ENCODE results near the gene ITPRID2.

The ITPRID2 gene

GRCh38 chr2:181973171-181973783 is 81.7 kb downstream of the ITPRID2 start:
- Histone ChIP-seq H3K4me3 (ENCODE audit: insufficient read depth, low read length, poor library complexity, severe bottlenecking) (no peak overlapping the region), H3K9ac (ENCODE audit: low read length) (no peak overlapping the region), H2AFZ (ENCODE audit: low read depth, low read length, severe bottlenecking) (no peak overlapping the region), H3K9me3 (ENCODE audit: insufficient read depth, low read length) (no peaks in the 10 kb centered on the region), H3K36me3 (ENCODE audit: low read length) (no peaks in the 10 kb centered on the region), H3K9me2 (replicated peaks; ENCODE audit: insufficient read depth, low read length) (no peaks in the 10 kb centered on the region), H4K20me1 (ENCODE audit: low read depth, low read length) (no peaks in the 10 kb centered on the region), H3K79me2 (ENCODE audit: insufficient read depth, low read length) (no peaks in the 10 kb centered on the region), H3K4me2 (ENCODE audit: low read depth, low read length, poor library complexity, severe bottlenecking) (no peak overlapping the region), H3F3A (ENCODE audit: insufficient read depth) (no peaks in the 10 kb centered on the region), H3K27ac (ENCODE audit: low read depth, low read length) (no peak overlapping the region), H3K27me3 (ENCODE audit: low read length) (no peaks in the 10 kb centered on the region)
- no peak for TF ChIP-seq EZH2phosphoT487 (conservative IDR thresholded peaks at IDR 0.05; ENCODE audit: low read length)

- no peaks in the 10 kb centered on the region for H4K20me1 ChIP-seq (ENCODE audit: low read depth, low read length)
- no peaks in the 10 kb centered on the region for H3K79me2 ChIP-seq (ENCODE audit: insufficient read depth, low read length)
- H3K9me3 ChIP-seq (ENCODE audit: insufficient read depth, low read length) = no peaks in the 10 kb centered on the region
- no peak overlapping the region for H3K4me3 ChIP-seq (ENCODE audit: insufficient read depth, low read length, poor library complexity, severe bottlenecking)
- no peak overlapping the region for H2AFZ ChIP-seq (ENCODE audit: low read depth, low read length, severe bottlenecking)
- TF ChIP-seq EZH2phosphoT487 (conservative IDR thresholded peaks at IDR 0.05; ENCODE audit: low read length) = no peak
- no peaks in the 10 kb centered on the region for H3K27me3 ChIP-seq (ENCODE audit: low read length)
- no peak overlapping the region for H3K9ac ChIP-seq (ENCODE audit: low read length)
- H3K4me2 ChIP-seq (ENCODE audit: low read depth, low read length, poor library complexity, severe bottlenecking) = no peak overlapping the region
- H3F3A ChIP-seq (ENCODE audit: insufficient read depth) = no peaks in the 10 kb centered on the region
- H3K9me2 ChIP-seq (replicated peaks; ENCODE audit: insufficient read depth, low read length) = no peaks in the 10 kb centered on the region
- no peaks in the 10 kb centered on the region for H3K36me3 ChIP-seq (ENCODE audit: low read length)
- H3K27ac ChIP-seq (ENCODE audit: low read depth, low read length) = no peak overlapping the region
Measured at GRCh38 chr2:181977661-181978350, 86.3 kb downstream of the ITPRID2 start.

GRCh38 chr2:181978351-181979150 is 87.0 kb downstream of the ITPRID2 start:
- H3K36me3 ChIP-seq (ENCODE audit: low read length) = no peaks in the 10 kb centered on the region
- H3K79me2 ChIP-seq (ENCODE audit: insufficient read depth, low read length) = no peaks in the 10 kb centered on the region
- H3K27me3 ChIP-seq (ENCODE audit: low read length) = no peaks in the 10 kb centered on the region
- no peaks in the 10 kb centered on the region for H3K9me3 ChIP-seq (ENCODE audit: insufficient read depth, low read length)
- no peaks in the 10 kb centered on the region for H4K20me1 ChIP-seq (ENCODE audit: low read depth, low read length)
- H3K9ac ChIP-seq (ENCODE audit: low read length) = no peak overlapping the region
- no peaks in the 10 kb centered on the region for H3K9me2 ChIP-seq (replicated peaks; ENCODE audit: insufficient read depth, low read length)
- no peak overlapping the region for H3K27ac ChIP-seq (ENCODE audit: low read depth, low read length)
- H3F3A ChIP-seq (ENCODE audit: insufficient read depth) = no peaks in the 10 kb centered on the region
- no peak overlapping the region for H2AFZ ChIP-seq (ENCODE audit: low read depth, low read length, severe bottlenecking)
- H3K4me3 ChIP-seq (ENCODE audit: insufficient read depth, low read length, poor library complexity, severe bottlenecking) = no peak overlapping the region
- H3K4me2 ChIP-seq (ENCODE audit: low read depth, low read length, poor library complexity, severe bottlenecking) = no peak overlapping the region
- TF ChIP-seq EZH2phosphoT487 (conservative IDR thresholded peaks at IDR 0.05; ENCODE audit: low read length) (no peak), CTCF (IDR thresholded peaks at IDR 0.05; ENCODE audit: insufficient read depth, low read length, poor library complexity, severe bottlenecking) (no peak)

Measured in SU-DHL-6 (cell line).